Measurements from ENCODE around the gene SLC43A1.

- TF ChIP-seq AFF4 (CRISPR knock-in tag; IDR thresholded peaks at IDR 0.05; ENCODE audit: borderline replicate concordance), result no peak
- no peak for TF ChIP-seq CTCF (IDR thresholded peaks at IDR 0.05)
- TF ChIP-seq ZNF121 (CRISPR knock-in tag; IDR thresholded peaks at IDR 0.05), result no peak
- no peak for TF ChIP-seq SMAD4 (CRISPR knock-in tag; IDR thresholded peaks at IDR 0.05)
- TF ChIP-seq ZNF232 (CRISPR knock-in tag; IDR thresholded peaks at IDR 0.05), result no peak
- no peak for TF ChIP-seq TCF7 (CRISPR knock-in tag; IDR thresholded peaks at IDR 0.05; ENCODE audit: low read depth)
- no peak for TF ChIP-seq SP1 (CRISPR knock-in tag; conservative IDR thresholded peaks at IDR 0.05)
- TF ChIP-seq FOXP1 (CRISPR knock-in tag; IDR thresholded peaks at IDR 0.05; ENCODE audit: borderline replicate concordance), result no peak
- no peak for TF ChIP-seq NFE2L1 (CRISPR knock-in tag; IDR thresholded peaks at IDR 0.05)
- TF ChIP-seq, protein P1, sequence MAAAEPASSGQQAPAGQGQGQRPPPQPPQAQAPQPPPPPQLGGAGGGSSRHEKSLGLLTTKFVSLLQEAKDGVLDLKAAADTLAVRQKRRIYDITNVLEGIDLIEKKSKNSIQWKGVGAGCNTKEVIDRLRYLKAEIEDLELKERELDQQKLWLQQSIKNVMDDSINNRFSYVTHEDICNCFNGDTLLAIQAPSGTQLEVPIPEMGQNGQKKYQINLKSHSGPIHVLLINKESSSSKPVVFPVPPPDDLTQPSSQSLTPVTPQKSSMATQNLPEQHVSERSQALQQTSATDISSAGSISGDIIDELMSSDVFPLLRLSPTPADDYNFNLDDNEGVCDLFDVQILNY (CRISPR knock-in tag; IDR thresholded peaks at IDR 0.05), result no peak
These were observed 24.9 kb downstream of the SLC43A1 start for GRCh38 chr11:57490456-57491248.
